Endothelial cell of umbilical vein (primary cell): Measurements from ENCODE around the gene JARID2. TPM values are rescaled to one million over a fixed set of nuclear protein-coding genes. Genes with fewer than 3 reads are reported as not detected.

ENCODE experiments used
- BruUV-seq: library from RNA; stranded (reverse); fragments of 400-500 nt; replicated peaks from 2 replicates; lab custom pipeline; 2021; lab: Mats Ljungman, UMichigan
- CTCF ChIA-PET: fragments of 300-600, 350-600 bp; sonication (Branson Sonifier 250); formaldehyde crosslinking; loops from one replicate; lab custom pipeline; 2021; ENCODE audit warnings: antibody characterized with exemption, inconsistent platforms; lab: Charles Lee
- POLR2A ChIA-PET: fragments of 300-600, 350-600 bp; sonication (Branson Sonifier 250); formaldehyde crosslinking; loops from one replicate; lab custom pipeline; 2021; ENCODE audit warnings: antibody characterized with exemption, inconsistent platforms; lab: Charles Lee
- DNase-seq: peaks from one replicate; pipeline ENCODE4 v3.0.0-alpha.2; 2011; ENCODE audit warnings: low read depth, low spot score
- FAIRE-seq: peaks from 2 replicates; lab custom pipeline; 2011; peaks lifted over from hg19 to GRCh38; lab: Jason Lieb, UNC
- H2AFZ ChIP-seq: 2 replicates; pipeline ENCODE4 v1.6.0; 2012; ENCODE audit warnings: low read depth, low read length, control low read depth, inconsistent platforms
- H3K27ac ChIP-seq: 2 replicates; pipeline ENCODE4 v1.5.1; 2011; ENCODE audit warnings: low read depth, mild to moderate bottlenecking, control low read depth, low read length, moderate library complexity; ENCODE audit not compliant: insufficient read depth
- H3K27me3 ChIP-seq, 2 experiments: 2 replicates each; pipeline versions ENCODE4 v1.6.0 to v1.6.1; 2011; ENCODE audit warnings: low read length in 2 of 2, mixed read lengths in 1 of 2; ENCODE audit not compliant: control insufficient read depth in 2 of 2, insufficient read depth in 2 of 2
- H3K36me3 ChIP-seq, 2 experiments: 2 replicates in 1 of 2; 3 replicates in 1 of 2; pipeline ENCODE4 v1.5.1; 2011; ENCODE audit warnings: low read length in 2 of 2, mild to moderate bottlenecking in 1 of 2, moderate library complexity in 1 of 2; ENCODE audit not compliant: control insufficient read depth in 2 of 2, insufficient read depth in 2 of 2; ENCODE audit errors: extremely low read depth in 1 of 2
- H3K4me1 ChIP-seq: 3 replicates; pipeline ENCODE4 v1.5.1; 2011; ENCODE audit warnings: mild to moderate bottlenecking, low read length; ENCODE audit not compliant: control insufficient read depth, insufficient read depth; ENCODE audit errors: extremely low read depth
- H3K4me2 ChIP-seq: 2 replicates; pipeline ENCODE4 v1.6.1; 2011; ENCODE audit warnings: low read length, control low read depth, mixed read lengths; ENCODE audit not compliant: insufficient read depth
- H3K4me3 ChIP-seq, 3 experiments: fragments of 200-600 bp in 1 of 3; sonication (generic), shearing (Covaris generic) in 1 of 3; replicated peaks in 1 of 3; 2 replicates each; pipeline ENCODE4 v1.5.1; 2011 to 2016; ENCODE audit warnings: control low read depth in 3 of 3, low read length in 3 of 3, mild to moderate bottlenecking in 2 of 3, inconsistent platforms in 1 of 3, low read depth in 1 of 3, moderate library complexity in 1 of 3; ENCODE audit not compliant: insufficient read depth in 1 of 3
- H3K79me2 ChIP-seq: 2 replicates; pipeline ENCODE4 v1.6.0; 2012; ENCODE audit warnings: low read length, inconsistent platforms; ENCODE audit not compliant: control insufficient read depth, insufficient read depth
- H3K9ac ChIP-seq: replicated peaks from 2 replicates; pipeline ENCODE3; 2011; ENCODE audit warnings: low read length, control low read depth; ENCODE audit not compliant: insufficient read depth; ENCODE audit errors: extremely low read depth
- H3K9me1 ChIP-seq: replicated peaks from 3 replicates; pipeline ENCODE4 v1.6.0; 2011; ENCODE audit warnings: mild to moderate bottlenecking, low read length; ENCODE audit not compliant: control insufficient read depth, insufficient read depth; ENCODE audit errors: extremely low read depth
- H3K9me3 ChIP-seq: replicated peaks from 2 replicates; pipeline ENCODE4 v1.5.1; 2012; ENCODE audit warnings: low read length, inconsistent platforms; ENCODE audit not compliant: control insufficient read depth, insufficient read depth
- H4K20me1 ChIP-seq: replicated peaks from 2 replicates; pipeline ENCODE3; 2011; ENCODE audit warnings: mild to moderate bottlenecking, low read length; ENCODE audit not compliant: control insufficient read depth, insufficient read depth; ENCODE audit errors: extremely low read depth
- EZH2 ChIP-seq: IDR thresholded peaks from 2 replicates; pipeline ENCODE4 v1.6.1; 2012; ENCODE audit warnings: borderline replicate concordance, low read depth, mild to moderate bottlenecking, moderate library complexity, low read length, inconsistent platforms; ENCODE audit not compliant: severe bottlenecking
- FOS ChIP-seq: IDR thresholded peaks from 2 replicates; pipeline ENCODE4 v1.6.1; 2011; ENCODE audit warnings: mild to moderate bottlenecking, low read length, moderate library complexity, borderline replicate concordance; ENCODE audit not compliant: insufficient read depth
- GATA2 ChIP-seq: IDR thresholded peaks from 2 replicates; pipeline ENCODE4 v1.7.0; 2011; ENCODE audit warnings: low read depth, mild to moderate bottlenecking, moderate library complexity, mixed read lengths, low read length; ENCODE audit not compliant: insufficient read length, insufficient read depth
- JUN ChIP-seq: IDR thresholded peaks from 2 replicates; pipeline ENCODE4 v1.6.1; 2011; ENCODE audit warnings: borderline replicate concordance, low read depth; ENCODE audit not compliant: insufficient read length, insufficient read depth
- MYC ChIP-seq: IDR thresholded peaks from one replicate; pipeline ENCODE4 v1.6.1; 2011; ENCODE audit warnings: mild to moderate bottlenecking, low read depth, low read length
- POLR2A ChIP-seq: IDR thresholded peaks from 2 replicates; pipeline ENCODE4 v1.6.1; 2012; ENCODE audit warnings: low read depth, mild to moderate bottlenecking, control low read depth, low read length
- POLR2AphosphoS5 ChIP-seq: IDR thresholded peaks from 2 replicates; pipeline ENCODE4 v1.6.1; 2012; ENCODE audit warnings: low read depth, mild to moderate bottlenecking, control low read depth, low read length, moderate library complexity; ENCODE audit not compliant: insufficient read depth
- dilution Hi-C: fragments of 300-500 bp; cut with MboI; formaldehyde crosslinking; loops from one replicate; pipeline ENCODE4 v1.15.0; 2019; ENCODE audit warnings: low sequenced_read_pairs; ENCODE audit not compliant: extremely low pct_ligation_motif_present
- intact Hi-C: fragments of 100-400 bp; cut with micrococcal nuclease; formaldehyde crosslinking; loops from one replicate; pipeline ENCODE4 v1.10.0; 2022
- polyA plus RNA-seq, 4 experiments: library from polyadenylated mRNA; depleted of rRNA in 3 of 4; stranded (reverse) in 3 of 4; unstranded in 1 of 4; fragments of >200 nt; gene quantifications; 2 replicates each; pipeline versions ENCODE4 v1.2.1 to v1.2.3, GENCODE V29; 2011 to 2012; ENCODE audit warnings: missing spikeins in 1 of 4
- total RNA-seq: library from RNA; stranded (reverse); gene quantifications from 2 replicates; pipeline ENCODE4 v1.2.3, GENCODE V29; 2021
- TF ChIP-seq, protein P1 (sequence below), 2 donors: IDR thresholded peaks; 1 replicate in 1 of 2; 2 replicates in 1 of 2; pipeline ENCODE4 v1.5.1; 2011; ENCODE audit warnings: low read length in 2 of 2, mild to moderate bottlenecking in 2 of 2, moderate library complexity in 2 of 2, control low read depth in 1 of 2, inconsistent platforms in 1 of 2, low read depth in 1 of 2; ENCODE audit not compliant: insufficient read depth in 1 of 2; ENCODE audit errors: extremely low read depth in 1 of 2
- TF ChIP-seq, protein P2 (sequence below): IDR thresholded peaks from 2 replicates; pipeline ENCODE4 v1.6.1; 2011; ENCODE audit not compliant: insufficient read depth, insufficient read length

JARID2 gene
- total and polyA plus RNA-seq, 2 donors (not counting 3 experiments of a cell fraction or from before 2014, with no cell fraction given) = 2.9 to 10.6 TPM

DNA sequence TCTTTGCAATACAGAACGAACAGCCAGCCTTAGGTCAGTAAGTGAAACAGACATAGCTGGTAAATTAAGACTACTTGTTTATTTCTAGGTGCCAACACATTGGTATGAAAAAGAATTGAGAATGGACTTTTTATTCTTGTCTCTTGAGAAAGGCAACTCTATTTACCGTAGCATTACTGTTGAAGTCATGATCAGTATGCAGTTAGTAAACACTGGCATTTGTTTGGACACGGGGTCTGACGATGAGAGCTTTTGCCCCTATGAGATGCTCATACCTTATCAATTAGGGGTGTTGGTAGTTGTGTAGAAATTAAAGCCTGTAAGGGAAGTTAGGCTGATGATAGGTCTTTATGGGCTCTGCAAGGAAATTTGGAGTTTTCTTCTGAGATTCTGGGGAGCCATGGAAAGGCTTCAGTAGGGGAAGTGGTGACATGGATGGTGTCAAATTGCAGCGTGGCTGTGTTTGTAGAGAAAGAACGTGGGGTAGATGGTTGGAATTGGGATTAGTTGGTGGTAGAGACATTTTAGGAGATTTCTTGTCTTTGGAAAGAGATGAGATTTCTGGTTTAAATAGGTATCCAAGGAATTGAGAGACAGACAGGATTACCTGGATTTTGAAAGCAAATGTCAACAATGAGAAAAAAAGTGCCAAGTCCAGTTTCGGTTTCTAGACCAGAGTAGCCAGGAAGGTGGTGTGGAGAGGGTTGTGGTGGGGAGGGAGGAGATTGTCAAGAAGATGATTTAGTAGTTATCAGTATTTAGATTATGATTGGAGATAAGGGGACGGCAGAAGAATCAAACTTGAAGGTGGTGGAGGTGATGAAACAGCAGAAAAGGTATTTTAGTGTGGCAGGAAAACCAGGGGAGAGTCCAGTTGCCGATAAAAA lies 116.6 kb downstream of the JARID2 start:
- dilution Hi-C loops = no loop called here
- CTCF ChIA-PET = no interaction called here
- H3K79me2 ChIP-seq = no peaks in the 10 kb centered on the region

DNA sequence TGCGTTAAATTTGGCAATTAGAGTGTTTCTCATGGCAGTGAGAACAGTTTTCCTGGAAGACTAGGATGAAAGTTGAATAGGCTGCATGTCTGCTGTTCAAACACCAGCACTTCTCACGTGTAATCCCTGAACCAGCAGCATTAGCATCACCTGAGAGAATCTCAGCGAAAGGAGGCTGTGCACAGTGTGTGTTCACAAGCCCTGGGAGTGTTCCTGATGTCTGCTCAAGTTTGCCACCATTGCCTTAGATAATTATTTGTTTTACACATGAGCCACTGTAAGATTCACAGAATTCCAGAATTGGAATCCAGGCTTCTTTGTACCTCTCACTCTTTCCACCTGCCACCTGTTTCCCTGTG lies 117.3 kb downstream of the JARID2 start:
- BruUV-seq = no TSS peak
- H3K9me3 ChIP-seq = no peaks in the 10 kb centered on the region
- intact Hi-C loops (no loop called here), dilution Hi-C loops (no loop called here)
- H3K9ac ChIP-seq = no peak overlapping the region
- DNase-seq (no peak), FAIRE-seq (no peak)
- H3K27ac ChIP-seq = no peak overlapping the region
- POLR2A ChIA-PET = no interaction called here
- H2AFZ ChIP-seq = no peak overlapping the region
- CTCF ChIA-PET = no interaction called here
- H3K27me3 ChIP-seq = no peaks in the 10 kb centered on the region
- H3K4me2 ChIP-seq = no peak overlapping the region
- no peak for TF ChIP-seq EZH2
- no peak for TF ChIP-seq POLR2A
- TF ChIP-seq, protein P1, sequence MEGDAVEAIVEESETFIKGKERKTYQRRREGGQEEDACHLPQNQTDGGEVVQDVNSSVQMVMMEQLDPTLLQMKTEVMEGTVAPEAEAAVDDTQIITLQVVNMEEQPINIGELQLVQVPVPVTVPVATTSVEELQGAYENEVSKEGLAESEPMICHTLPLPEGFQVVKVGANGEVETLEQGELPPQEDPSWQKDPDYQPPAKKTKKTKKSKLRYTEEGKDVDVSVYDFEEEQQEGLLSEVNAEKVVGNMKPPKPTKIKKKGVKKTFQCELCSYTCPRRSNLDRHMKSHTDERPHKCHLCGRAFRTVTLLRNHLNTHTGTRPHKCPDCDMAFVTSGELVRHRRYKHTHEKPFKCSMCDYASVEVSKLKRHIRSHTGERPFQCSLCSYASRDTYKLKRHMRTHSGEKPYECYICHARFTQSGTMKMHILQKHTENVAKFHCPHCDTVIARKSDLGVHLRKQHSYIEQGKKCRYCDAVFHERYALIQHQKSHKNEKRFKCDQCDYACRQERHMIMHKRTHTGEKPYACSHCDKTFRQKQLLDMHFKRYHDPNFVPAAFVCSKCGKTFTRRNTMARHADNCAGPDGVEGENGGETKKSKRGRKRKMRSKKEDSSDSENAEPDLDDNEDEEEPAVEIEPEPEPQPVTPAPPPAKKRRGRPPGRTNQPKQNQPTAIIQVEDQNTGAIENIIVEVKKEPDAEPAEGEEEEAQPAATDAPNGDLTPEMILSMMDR (IDR thresholded peaks at IDR 0.05; ENCODE audit: extremely low read depth in 1 of 2, insufficient read depth in 1 of 2, low read depth in 1 of 2, low read length in 2 of 2) = no peak
- TF ChIP-seq JUN = no peak
- TF ChIP-seq POLR2AphosphoS5 = no peak
- TF ChIP-seq, protein P2, sequence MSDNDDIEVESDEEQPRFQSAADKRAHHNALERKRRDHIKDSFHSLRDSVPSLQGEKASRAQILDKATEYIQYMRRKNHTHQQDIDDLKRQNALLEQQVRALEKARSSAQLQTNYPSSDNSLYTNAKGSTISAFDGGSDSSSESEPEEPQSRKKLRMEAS = no peak
- no peak for TF ChIP-seq GATA2
- no peak for TF ChIP-seq MYC
- no peak for TF ChIP-seq FOS
- no peak overlapping the region for H3K4me3 ChIP-seq
- no peaks in the 10 kb centered on the region for H3K9me1 ChIP-seq
- no peaks in the 10 kb centered on the region for H3K79me2 ChIP-seq
- peaks cover 2% of the 10 kb centered on the region for H4K20me1 ChIP-seq
- H3K4me1 ChIP-seq = no peaks in the 10 kb centered on the region
- no peaks in the 10 kb centered on the region for H3K36me3 ChIP-seq

More for the DNA sequence above, 116.6 kb downstream of the JARID2 start:
- no TSS peak for BruUV-seq
- TF ChIP-seq JUN = no peak
- Histone ChIP-seq H3K36me3 (no peaks in the 10 kb centered on the region), H3K4me1 (no peaks in the 10 kb centered on the region), H3K9me1 (no peaks in the 10 kb centered on the region), H3K4me2 (no peak overlapping the region), H3K9ac (no peak overlapping the region), H3K9me3 (no peaks in the 10 kb centered on the region), H4K20me1 (peaks cover 2% of the 10 kb centered on the region), H3K27me3 (no peaks in the 10 kb centered on the region), H3K27ac (no peak overlapping the region), H2AFZ (no peak overlapping the region), H3K4me3 (no peak overlapping the region)
- intact Hi-C loops = no loop called here
- DNase-seq (no peak), FAIRE-seq (no peak)
- POLR2A ChIA-PET = no interaction called here
